HG03469 (cell line): Measurements from ENCODE around the gene CCNH.
A peak's percentile ranks its signal among the peaks of the same experiment; 100 is the strongest.

Source experiments
- ATAC-seq: cut with Tn5 transposase; IDR thresholded peaks from one replicate; pipeline ENCODE4 v1.9.1; 2021; ENCODE audit warnings: mild to moderate bottlenecking, moderate library complexity, moderate number of reproducible peaks; ENCODE audit not compliant: unreplicated experiment

Gene CCNH

DNA sequence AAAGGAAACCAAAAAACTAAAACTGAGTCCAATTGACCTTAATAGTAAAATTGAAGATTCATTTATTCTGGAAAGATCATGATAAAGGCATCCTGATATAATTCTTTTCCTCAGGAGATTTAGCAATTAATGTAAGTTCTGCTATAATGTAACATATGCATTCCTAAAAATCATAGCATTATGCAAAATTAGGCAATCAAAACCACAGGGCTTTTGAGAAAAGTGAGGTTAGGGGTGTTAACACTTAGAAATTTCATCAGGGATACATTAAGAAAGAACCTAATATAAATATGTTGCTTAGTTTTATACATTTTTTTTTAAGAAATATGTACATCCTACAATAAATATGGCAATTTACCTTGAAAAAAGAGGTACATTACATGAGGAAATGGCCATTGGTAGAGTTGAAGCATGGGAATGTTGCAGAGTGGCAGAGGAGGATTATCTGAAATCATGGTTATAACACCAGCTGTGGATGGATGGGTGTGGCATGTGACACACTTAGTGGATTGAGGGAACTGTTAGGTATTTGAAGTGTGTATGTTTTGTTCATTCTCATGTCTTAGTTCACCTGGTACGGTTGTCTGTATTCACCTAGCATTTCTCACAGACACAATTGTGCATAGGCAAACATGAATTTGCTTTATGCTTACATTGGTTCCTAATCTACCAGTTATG, 51.1 kb downstream of the CCNH start:
- no peak for ATAC-seq

DNA sequence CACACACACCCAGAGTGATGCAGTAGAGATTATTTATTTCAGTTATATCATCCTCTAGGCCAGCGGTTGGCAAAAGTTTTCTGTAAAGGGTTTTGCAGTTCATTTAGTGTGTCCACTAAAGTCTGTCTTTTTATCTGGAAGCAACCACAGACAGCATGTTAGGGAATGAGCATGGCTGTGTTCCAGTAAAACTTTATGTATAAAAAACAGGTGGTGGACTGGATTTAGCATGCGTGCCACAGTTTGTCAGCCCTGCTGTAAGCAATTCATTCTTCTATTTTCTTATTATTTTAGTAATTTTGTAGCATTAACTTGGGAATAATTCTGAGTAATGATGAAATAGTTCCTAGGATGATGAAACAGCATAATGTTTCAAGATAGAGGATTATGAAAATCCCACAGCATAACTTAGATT, 51.7 kb downstream of the CCNH start:
- no peak for ATAC-seq

DNA sequence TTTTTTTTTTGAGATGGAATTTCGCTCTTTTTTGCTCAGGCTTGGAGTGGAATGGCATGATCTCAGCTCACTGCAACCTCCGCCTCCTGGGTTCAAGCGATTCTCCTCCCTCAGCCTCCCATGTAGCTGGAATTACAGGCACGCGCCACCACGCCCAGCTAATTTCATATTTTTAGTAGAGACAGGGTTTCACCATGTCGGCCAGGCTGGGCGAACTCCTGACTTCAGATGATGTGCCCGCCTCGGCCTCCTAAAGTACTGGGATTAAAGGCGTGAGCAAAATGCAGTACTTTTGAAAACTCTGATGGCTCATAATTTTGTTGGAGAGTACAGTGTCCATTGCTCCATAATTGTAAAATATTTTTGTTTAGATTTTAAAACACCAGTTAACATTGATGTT, 52.6 kb downstream of the CCNH start:
- ATAC-seq: no peak

DNA sequence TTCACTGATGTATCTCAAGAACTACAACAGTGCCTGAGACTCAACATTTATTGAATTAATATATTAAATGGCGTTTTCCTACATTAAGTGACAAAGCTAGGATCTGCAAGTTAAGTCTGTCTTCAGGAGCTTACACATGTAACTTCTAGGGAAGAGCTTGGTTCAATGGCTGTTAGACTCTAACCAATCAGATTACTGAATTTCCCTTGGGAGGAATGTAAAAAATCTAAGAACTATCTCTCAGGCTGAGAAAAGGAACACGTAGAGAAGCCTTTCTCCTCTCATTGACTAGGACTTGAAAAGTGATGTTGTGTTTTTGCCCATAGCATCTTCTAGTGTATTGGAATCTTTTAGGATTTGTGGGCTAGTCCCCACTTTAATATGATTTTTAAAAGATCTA, 53.6 kb downstream of the CCNH start:
- ATAC-seq: no peak

DNA sequence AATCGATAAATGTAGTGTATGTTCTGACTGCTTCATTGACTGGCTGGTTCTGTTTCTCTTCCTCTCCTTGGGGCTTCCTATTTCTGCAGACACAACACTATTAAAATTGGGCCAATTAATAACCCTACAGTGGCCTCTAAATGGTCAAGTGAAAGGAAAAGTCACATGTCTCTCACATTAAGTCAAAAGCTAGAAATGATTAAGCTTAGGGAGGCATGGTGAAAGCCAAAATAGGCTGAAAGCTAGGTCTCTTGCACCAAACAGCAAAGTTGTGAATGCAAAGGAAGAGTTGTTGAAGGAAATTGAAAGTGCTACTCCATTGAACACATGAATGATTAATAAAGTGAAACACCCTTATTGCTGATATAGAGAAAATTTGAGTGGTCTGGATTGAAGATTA, 58.2 kb downstream of the CCNH start:
- ATAC-seq: peak; percentile 91

DNA sequence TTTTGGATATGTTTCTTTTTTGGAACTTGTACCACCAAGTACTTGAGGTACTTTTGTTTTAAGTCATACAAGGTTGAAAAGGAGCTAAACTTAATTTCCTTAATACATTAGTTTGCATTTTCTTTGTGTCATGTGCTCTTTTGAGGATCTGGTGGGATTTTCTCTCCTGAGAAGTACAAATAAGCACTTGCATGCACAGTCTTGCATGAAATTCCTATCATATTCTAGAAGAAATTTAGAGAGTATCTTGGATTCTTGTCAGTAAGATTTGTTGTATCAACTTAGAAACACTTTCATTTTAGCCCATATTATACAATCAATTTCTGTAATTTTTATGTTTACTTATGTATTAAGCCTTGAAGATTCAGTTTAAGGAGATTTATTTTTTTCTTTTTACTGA, 64.9 kb downstream of the CCNH start:
- no peak for ATAC-seq

DNA sequence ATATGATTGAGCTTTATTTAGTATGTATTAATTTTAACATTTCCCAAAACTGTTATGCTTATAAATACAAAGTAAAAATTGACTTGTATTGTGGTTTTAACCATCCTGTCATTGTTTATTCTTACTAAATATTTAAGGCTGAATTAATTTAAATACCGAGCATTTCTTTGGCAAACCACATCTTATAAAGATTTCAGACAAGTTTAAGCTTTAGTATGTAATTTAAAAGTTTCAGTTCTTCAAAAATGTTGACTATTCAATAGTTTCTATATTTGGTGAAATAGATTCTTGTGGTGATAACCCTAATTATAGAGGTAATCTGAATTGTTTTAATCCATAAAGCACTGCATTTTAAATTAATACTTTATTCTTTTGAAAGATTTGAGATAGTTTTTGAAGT, 65.5 kb downstream of the CCNH start:
- ATAC-seq: no peak
